Mesothelial cell of epicardium (in vitro differentiated cells): ENCODE data around the gene CDON. TPM values are rescaled to one million over a fixed set of nuclear protein-coding genes. Genes with fewer than 3 reads are reported as not detected.

Experiments used
- DNase-seq, 2 experiments: peaks; one replicate each; pipeline ENCODE4 v3.0.0; 2021; ENCODE audit warnings: low spot score in 2 of 2; ENCODE audit not compliant: unreplicated experiment in 2 of 2
- H3K27ac Mint-ChIP-seq: 2 replicates; pipeline ENCODE4 v1.8.0; 2021; ENCODE audit warnings: mixed read lengths
- H3K27me3 Mint-ChIP-seq: 2 replicates; pipeline ENCODE4 v1.8.0; 2021; ENCODE audit warnings: low read depth, mixed read lengths
- H3K36me3 Mint-ChIP-seq: 2 replicates; pipeline ENCODE4 v1.8.0; 2021; ENCODE audit warnings: mixed read lengths
- H3K4me1 Mint-ChIP-seq: 2 replicates; pipeline ENCODE4 v1.8.0; 2021; ENCODE audit warnings: mixed read lengths
- H3K4me3 Mint-ChIP-seq: 2 replicates; pipeline ENCODE4 v1.8.0; 2021; ENCODE audit warnings: mild to moderate bottlenecking, moderate library complexity, mixed read lengths
- H3K9me3 Mint-ChIP-seq: 2 replicates; pipeline ENCODE4 v1.8.0; 2021; ENCODE audit warnings: mixed read lengths
- CTCF ChIP-seq: fragments of 200-600 bp; sonication (generic); IDR thresholded peaks from one replicate; pipeline ENCODE4 v1.5.0; 2021; ENCODE audit warnings: antibody characterized with exemption; ENCODE audit not compliant: unreplicated experiment
- total RNA-seq: library from RNA; stranded (reverse); gene quantifications from 3 replicates; pipeline ENCODE4 v1.2.1, GENCODE V29; 2021

Gene CDON
- total RNA-seq, 1 donor from 2014 or later, result 165 TPM

GRCh38 chr11:126011754-126012153 is 50.9 kb downstream of the CDON start:
- peaks cover 20% of the 10 kb centered on the region for H3K36me3 Mint-ChIP-seq
- no peak for DNase-seq
- H3K4me1 Mint-ChIP-seq, result peaks cover 19% of the 10 kb centered on the region
- TF ChIP-seq CTCF, result no peak
- H3K4me3 Mint-ChIP-seq, result no peak overlapping the region
- H3K9me3 Mint-ChIP-seq, result no peaks in the 10 kb centered on the region
- peak overlapping the region; percentile 19 for H3K27ac Mint-ChIP-seq
- no peaks in the 10 kb centered on the region for H3K27me3 Mint-ChIP-seq

GRCh38 chr11:126011265-126011664 is 51.4 kb downstream of the CDON start:
- Mint-ChIP-seq H3K4me1 (peaks cover 19% of the 10 kb centered on the region), H3K27me3 (no peaks in the 10 kb centered on the region), H3K36me3 (peaks cover 17% of the 10 kb centered on the region), H3K9me3 (no peaks in the 10 kb centered on the region), H3K27ac (peak overlapping the region; percentile 19), H3K4me3 (no peak overlapping the region)
- DNase-seq, result no peak
- TF ChIP-seq CTCF, result no peak

- Mint-ChIP-seq H3K4me1 (peaks cover 19% of the 10 kb centered on the region), H3K27me3 (no peaks in the 10 kb centered on the region), H3K4me3 (no peak overlapping the region), H3K9me3 (no peaks in the 10 kb centered on the region), H3K36me3 (peaks cover 13% of the 10 kb centered on the region), H3K27ac (no peak overlapping the region)
- DNase-seq, result no peak
- TF ChIP-seq CTCF, result no peak
Observed at GRCh38 chr11:126008956-126009355, 53.7 kb downstream of the CDON start.

- no peak for TF ChIP-seq CTCF
- Mint-ChIP-seq H3K9me3 (no peaks in the 10 kb centered on the region), H3K4me3 (no peak overlapping the region), H3K27ac (no peak overlapping the region), H3K36me3 (peaks cover 27% of the 10 kb centered on the region), H3K4me1 (peaks cover 19% of the 10 kb centered on the region), H3K27me3 (no peaks in the 10 kb centered on the region)
- no peak for DNase-seq
Observed at GRCh38 chr11:126007238-126007637, 55.4 kb downstream of the CDON start.

- peaks cover 36% of the 10 kb centered on the region for H3K36me3 Mint-ChIP-seq
- no peak overlapping the region for H3K27ac Mint-ChIP-seq
- no peak for DNase-seq
- H3K4me3 Mint-ChIP-seq, result no peak overlapping the region
- peaks cover 9% of the 10 kb centered on the region for H3K4me1 Mint-ChIP-seq
- no peak for TF ChIP-seq CTCF
- H3K9me3 Mint-ChIP-seq, result no peaks in the 10 kb centered on the region
- no peaks in the 10 kb centered on the region for H3K27me3 Mint-ChIP-seq
Observed at GRCh38 chr11:126006068-126006467, 56.6 kb downstream of the CDON start.

- no peak for TF ChIP-seq CTCF
- peaks cover 56% of the 10 kb centered on the region for H3K36me3 Mint-ChIP-seq
- no peaks in the 10 kb centered on the region for H3K27me3 Mint-ChIP-seq
- no peak overlapping the region for H3K4me3 Mint-ChIP-seq
- peak overlapping the region; percentile 1 for H3K27ac Mint-ChIP-seq
- no peaks in the 10 kb centered on the region for H3K9me3 Mint-ChIP-seq
- no peak for DNase-seq
- H3K4me1 Mint-ChIP-seq, result peaks cover 6% of the 10 kb centered on the region
Observed at GRCh38 chr11:126002181-126002580, 60.5 kb downstream of the CDON start.
